HepG2 (cell line): Measurements from ENCODE around the gene AP3D1. TPM values are rescaled to one million over a fixed set of nuclear protein-coding genes. Genes with fewer than 3 reads are reported as not detected.

Source experiments
- ATAC-seq: fragments of 200-7000 bp; cut with Tn5 transposase; 3 replicates; pipeline ENCODE4 v1.9.1; 2020; ENCODE audit warnings: mild to moderate bottlenecking, moderate library complexity
- BruUV-seq: library from RNA; stranded (reverse); fragments of 400-500 nt; replicated peaks from 2 replicates; lab custom pipeline; 2021; lab: Mats Ljungman, UMichigan
- CTCF ChIA-PET: fragments of 300-600 bp; formaldehyde crosslinking; extraction: SDS; loops from one replicate; lab custom pipeline; 2021; ENCODE audit warnings: low total read pairs, inconsistent platforms, low intra/inter-chr PET ratio; lab: Yijun Ruan, JAX
- POLR2A ChIA-PET: fragments of 350-600 bp; sonication (Branson Sonifier 250); formaldehyde crosslinking; loops from one replicate; lab custom pipeline; 2020; ENCODE audit warnings: antibody characterized with exemption, inconsistent platforms; lab: Yijun Ruan, JAX
- DNase-seq: peaks from one replicate; pipeline ENCODE4 v3.0.0-alpha.2; 2015; ENCODE audit warnings: low spot score
- FAIRE-seq: peaks from 3 replicates; lab custom pipeline; 2011; peaks lifted over from hg19 to GRCh38; lab: Jason Lieb, UNC
- H2AFZ ChIP-seq: one replicate; pipeline ENCODE4 v1.6.1; 2011; ENCODE audit warnings: low read length, inconsistent platforms
- H3K27ac ChIP-seq: fragments of 300-600 bp; 3 replicates; pipeline ENCODE4 v1.8.0; 2011; ENCODE audit warnings: mixed run types, mild to moderate bottlenecking, mixed read lengths, low read length, inconsistent platforms; ENCODE audit not compliant: insufficient read depth; ENCODE audit errors: extremely low read length
- H3K27me3 ChIP-seq, 2 experiments: fragments of 200-600 bp in 1 of 2; 2 replicates in 1 of 2; 3 replicates in 1 of 2; pipeline versions ENCODE4 v1.6.0 to v1.8.0; 2011; ENCODE audit warnings: low read length in 2 of 2, mild to moderate bottlenecking in 2 of 2, moderate library complexity in 2 of 2, inconsistent platforms in 1 of 2; ENCODE audit not compliant: insufficient read depth in 2 of 2, control insufficient read depth in 1 of 2
- H3K36me3 ChIP-seq, 2 experiments: fragments of 200-600 bp in 1 of 2; replicated peaks in 1 of 2; 2 replicates in 1 of 2; 3 replicates in 1 of 2; pipeline versions ENCODE4 v1.5.1 to v1.8.0; 2011; ENCODE audit warnings: low read length in 2 of 2, inconsistent platforms in 1 of 2; ENCODE audit not compliant: insufficient read depth in 2 of 2, control insufficient read depth in 1 of 2
- H3K4me1 ChIP-seq: 2 replicates; pipeline ENCODE4 v1.5.1; 2012; ENCODE audit warnings: low read length, inconsistent platforms; ENCODE audit not compliant: insufficient read depth
- H3K4me2 ChIP-seq: 2 replicates; pipeline ENCODE4 v1.6.0; 2011; ENCODE audit warnings: low read depth, low read length, inconsistent platforms
- H3K4me3 ChIP-seq, 3 experiments: fragments of 200-600 bp in 1 of 3; sonication (generic), shearing (Covaris generic) in 1 of 3; replicated peaks in 1 of 3; 2 replicates each; pipeline ENCODE4 v1.5.1; 2011 to 2016; ENCODE audit warnings: low read length in 3 of 3, inconsistent platforms in 2 of 3, low read depth in 2 of 3, mild to moderate bottlenecking in 2 of 3, control low read depth in 1 of 3, mixed read lengths in 1 of 3; ENCODE audit not compliant: insufficient read depth in 1 of 3
- H3K79me2 ChIP-seq: one replicate; pipeline ENCODE4 v1.6.1; 2011; ENCODE audit warnings: low read length, inconsistent platforms; ENCODE audit not compliant: insufficient read depth
- H3K9ac ChIP-seq: 2 replicates; pipeline ENCODE4 v1.6.0; 2011; ENCODE audit warnings: mild to moderate bottlenecking, low read depth, low read length, inconsistent platforms; ENCODE audit not compliant: insufficient read depth
- H3K9me3 ChIP-seq: 2 replicates; pipeline ENCODE4 v1.5.1; 2012; ENCODE audit warnings: mild to moderate bottlenecking, low read length
- H4K20me1 ChIP-seq: 2 replicates; pipeline ENCODE4 v1.6.0; 2011; ENCODE audit warnings: inconsistent platforms, mild to moderate bottlenecking, low read length, moderate library complexity; ENCODE audit not compliant: insufficient read depth
- CENPBD1 ChIP-seq: sonication (generic); formaldehyde crosslinking; IDR thresholded peaks from 2 replicates; pipeline ENCODE4 v1.8.0; 2022; ENCODE audit warnings: missing genetic modification reagents, low read depth, mild to moderate bottlenecking, borderline replicate concordance
- DMAP1 ChIP-seq: IDR thresholded peaks from 2 replicates; pipeline ENCODE4 v1.6.1; 2016
- HOXA9 ChIP-seq: sonication (generic); formaldehyde crosslinking; IDR thresholded peaks from 2 replicates; pipeline ENCODE4 v1.8.1; 2022; ENCODE audit warnings: missing genetic modification reagents, mild to moderate bottlenecking, moderate library complexity, borderline replicate concordance
- MAF1 ChIP-seq: sonication (generic); formaldehyde crosslinking; IDR thresholded peaks from 2 replicates; pipeline ENCODE4 v1.5.0; 2020; ENCODE audit warnings: missing genetic modification reagents, borderline replicate concordance
- MED13 ChIP-seq: sonication (generic); formaldehyde crosslinking; IDR thresholded peaks from 2 replicates; pipeline ENCODE4 v1.5.0; 2020; ENCODE audit warnings: missing genetic modification reagents
- NCOR1 ChIP-seq: fragments of 200-600 bp; sonication (generic); IDR thresholded peaks from 2 replicates; pipeline ENCODE4 v1.7.0; 2017; ENCODE audit warnings: antibody characterized with exemption, low read length, borderline replicate concordance
- TEAD3 ChIP-seq: optimal IDR thresholded peaks from 2 replicates; pipeline ENCODE3; 2016; ENCODE audit warnings: borderline replicate concordance
- ZFP41 ChIP-seq: sonication (generic); formaldehyde crosslinking; IDR thresholded peaks from 2 replicates; pipeline ENCODE4 v1.4.0; 2020; ENCODE audit warnings: mild to moderate bottlenecking, missing genetic modification reagents, borderline replicate concordance
- ZKSCAN8 ChIP-seq: IDR thresholded peaks from 2 replicates; pipeline ENCODE4 v1.6.1; 2016; ENCODE audit warnings: borderline replicate concordance, missing genetic modification reagents, missing compliant biosample characterization
- ZNF101 ChIP-seq: sonication (generic); formaldehyde crosslinking; IDR thresholded peaks from 2 replicates; pipeline ENCODE4 v1.4.0; 2020; ENCODE audit warnings: mild to moderate bottlenecking, low read depth, missing genetic modification reagents, borderline replicate concordance
- ZNF318 ChIP-seq: sonication (generic); formaldehyde crosslinking; IDR thresholded peaks from 2 replicates; pipeline ENCODE4 v1.4.0; 2020; ENCODE audit warnings: mild to moderate bottlenecking, missing genetic modification reagents
- ZNF343 ChIP-seq: sonication (generic); formaldehyde crosslinking; IDR thresholded peaks from 2 replicates; pipeline ENCODE4 v1.4.0; 2020; ENCODE audit warnings: mild to moderate bottlenecking, missing genetic modification reagents
- ZNF672 ChIP-seq: sonication (generic); formaldehyde crosslinking; IDR thresholded peaks from 2 replicates; pipeline ENCODE4 v1.8.1; 2022; ENCODE audit warnings: missing genetic modification reagents
- WGBS: methylation state at CpG from one replicate; pipeline ENCODE4 v1.1.6; 2017; ENCODE audit warnings: low lambda C conversion rate; 5-methylcytosine and 5-hydroxymethylcytosine counted together
- in situ Hi-C: cut with HindIII; loops from 2 replicates; pipeline ENCODE4 v1.10.0; 2017; ENCODE audit warnings: low pct_unique_long_range_greater_than_20kb; ENCODE audit not compliant: extremely low pct_ligation_motif_present
- intact Hi-C: fragments of 100-400 bp; cut with micrococcal nuclease; formaldehyde crosslinking; loops from one replicate; pipeline ENCODE4 v1.10.0; 2022; ENCODE audit not compliant: unreplicated experiment
- polyA plus RNA-seq, 8 experiments: library from polyadenylated mRNA; depleted of rRNA in 3 of 8; stranded (reverse) in 7 of 8; unstranded in 1 of 8; fragments of >200 nt; fragmentation: Illumina TruSeq in 4 of 8; extraction: Trizol in 4 of 8; gene quantifications; 2 replicates each; pipeline versions ENCODE4 v1.2.1 to v1.2.3, GENCODE V29; 2011 to 2016; ENCODE audit warnings: low read depth in 4 of 8, missing spikeins in 1 of 8, mixed read lengths in 1 of 8; ENCODE audit not compliant: insufficient read depth in 1 of 8
- total RNA-seq, 5 experiments: library from RNA; depleted of rRNA; stranded (reverse); fragments of >200 nt; fragmentation: Illumina TruSeq; extraction: Trizol; gene quantifications; 2 replicates each; pipeline ENCODE4 v1.2.3, GENCODE V29; 2016; ENCODE audit warnings: low read depth in 1 of 5

AP3D1 gene
- total and polyA plus RNA-seq, 2 of the 13 experiments (the other 11 are each of a cell fraction or from before 2014, with no cell fraction given) = 68.0 to 82.6 TPM

- TF ChIP-seq ZKSCAN8 (CRISPR knock-in tag) (no peak), TEAD3 (CRISPR knock-in tag) (no peak), ZNF343 (CRISPR knock-in tag) (no peak)
- TF ChIP-seq, all 625 proteins: peak for 22
These were observed 1.2 kb downstream of the AP3D1 start (continued) for GRCh38 chr19:2149980-2150793.

GRCh38 chr19:2148482-2149135, 2.8 kb downstream of the AP3D1 start:
- DNase-seq = no peak
- in situ Hi-C loops = no loop called here
- no TSS peak for BruUV-seq
- Histone ChIP-seq H4K20me1 (peaks cover 37% of the 10 kb centered on the region), H3K9ac (no peak overlapping the region), H3K4me2 (peak overlapping the region; percentile 38), H3K79me2 (peaks cover 70% of the 10 kb centered on the region), H3K27ac (no peak overlapping the region), H3K9me3 (no peaks in the 10 kb centered on the region), H3K36me3 (peaks cover 6 to 9% of the 10 kb centered on the region in 2 experiments; a peak in 2 of 5 replicates), H2AFZ (no peak overlapping the region), H3K27me3 (no peaks in the 10 kb centered on the region; a peak in 1 of 5 replicates), H3K4me3 (no peak overlapping the region), H3K4me1 (peaks cover 54% of the 10 kb centered on the region)
- intact Hi-C loops = no loop called here
- CTCF ChIA-PET = no interaction called here
- no peak for FAIRE-seq
- 87% methylated on average over 16 of the region's 16 CpGs for WGBS
- POLR2A ChIA-PET = no interaction called here
- no peak for ATAC-seq
- TF ChIP-seq HOXA9 (CRISPR knock-in tag) = no peak
- no peak for TF ChIP-seq ZFP41
- TF ChIP-seq MED13 = no peak
- no peak for TF ChIP-seq CENPBD1 (CRISPR knock-in tag)
- TF ChIP-seq ZNF101 (CRISPR knock-in tag) = no peak
- TF ChIP-seq ZNF318 (CRISPR knock-in tag) = no peak
- no peak for TF ChIP-seq ZNF672 (CRISPR knock-in tag)
- TF ChIP-seq DMAP1 (CRISPR knock-in tag) = no peak
- no peak for TF ChIP-seq NCOR1
- no peak for TF ChIP-seq MAF1 (CRISPR knock-in tag)
